ENCODE measurements around the gene OR2A12.
"Not testable (repeated sequence)": the region's sequence is repeated elsewhere in the genome, so short reads cannot be mapped to it uniquely, and the experiment has no call there.

Gene OR2A12

GRCh38 chr7:144085978-144086377, at the start of gene OR2A12:
TSS of gene OR2A12 (plus strand) at chr7:144086278. CDS start at chr7:144095108, 8,830 bp downstream.
- no peak for DNase-seq (ENCODE audit: low read depth)

- DNase-seq (ENCODE audit: low read depth): no peak
Measured at GRCh38 chr7:144036302-144036885, 49.7 kb upstream of the OR2A12 start.

GRCh38 chr7:144037414-144038035, 48.6 kb upstream of the OR2A12 start:
- no peak for DNase-seq (ENCODE audit: low read depth)

- DNase-seq (ENCODE audit: low read depth): no peak
Measured at GRCh38 chr7:144038887-144039286, 47.2 kb upstream of the OR2A12 start.

GRCh38 chr7:144048648-144049047, 37.4 kb upstream of the OR2A12 start, which contains the start of gene OR2A5:
TSS of gene OR2A5 (plus strand) at chr7:144048948. CDS start at chr7:144050402, 1,454 bp downstream.
- DNase-seq (ENCODE audit: low read depth): no peak

GRCh38 chr7:144049491-144049890, 36.6 kb upstream of the OR2A12 start:
- DNase-seq (ENCODE audit: low read depth): no peak

- DNase-seq (ENCODE audit: low read depth): no peak
Measured at GRCh38 chr7:144050093-144050492, 36.0 kb upstream of the OR2A12 start.

GRCh38 chr7:144050884-144051283, 35.2 kb upstream of the OR2A12 start:
- not testable (repeated sequence) for DNase-seq (ENCODE audit: low read depth)

GRCh38 chr7:144057954-144058353, 28.1 kb upstream of the OR2A12 start:
- no peak for DNase-seq (ENCODE audit: low read depth)

GRCh38 chr7:144063710-144064109, 22.4 kb upstream of the OR2A12 start:
- DNase-seq (ENCODE audit: low read depth): no peak

GRCh38 chr7:144069511-144069910, 16.6 kb upstream of the OR2A12 start, which contains the start of gene OR2A25:
TSS of gene OR2A25 (plus strand) at chr7:144069811. CDS start at chr7:144074220, 4,409 bp downstream.
- DNase-seq (ENCODE audit: low read depth): no peak

GRCh38 chr7:144069953-144070352, 16.1 kb upstream of the OR2A12 start:
- DNase-seq (ENCODE audit: low read depth): no peak

- DNase-seq (ENCODE audit: low read depth): no peak
Measured at GRCh38 chr7:144074374-144074773, 11.7 kb upstream of the OR2A12 start.

GRCh38 chr7:144086730-144087129, 652 bp downstream of the OR2A12 start:
- no peak for DNase-seq (ENCODE audit: low read depth)

GRCh38 chr7:144087230-144087629, 1.2 kb downstream of the OR2A12 start:
- DNase-seq (ENCODE audit: low read depth): no peak

GRCh38 chr7:144090667-144091066, 4.6 kb downstream of the OR2A12 start:
- no peak for DNase-seq (ENCODE audit: low read depth)

- DNase-seq (ENCODE audit: low read depth): no peak
Measured at GRCh38 chr7:144098776-144099175, 12.7 kb downstream of the OR2A12 start.

GRCh38 chr7:144100607-144101006, 14.5 kb downstream of the OR2A12 start:
- no peak for DNase-seq (ENCODE audit: low read depth)

GRCh38 chr7:144102041-144102440, 16.0 kb downstream of the OR2A12 start:
- no peak for DNase-seq (ENCODE audit: low read depth)

- DNase-seq (ENCODE audit: low read depth): no peak
Measured at GRCh38 chr7:144105211-144105610, 19.1 kb downstream of the OR2A12 start.

GRCh38 chr7:144109283-144109682, 23.2 kb downstream of the OR2A12 start, which contains the start of gene OR2A2:
TSS of gene OR2A2 (plus strand) at chr7:144109583. CDS start at chr7:144109583, 0 bp downstream.
- DNase-seq (ENCODE audit: low read depth): no peak

- no peak for DNase-seq (ENCODE audit: low read depth)
Measured at GRCh38 chr7:144110272-144110671, 24.2 kb downstream of the OR2A12 start.

- DNase-seq (ENCODE audit: low read depth): no peak
Measured at GRCh38 chr7:144113651-144114050, 27.6 kb downstream of the OR2A12 start.

GRCh38 chr7:144118341-144118740, 32.3 kb downstream of the OR2A12 start:
- DNase-seq (ENCODE audit: low read depth): no peak

Data from stimulated activated CD8-positive, alpha-beta memory T cell treated with anti-CD3 and anti-CD28 coated beads, Interleukin-15, amount 100 ng/mL, for 1 hour (primary cell).